HG03442 (cell line): ENCODE data around the gene ZC3HAV1L.
"Not testable (repeated sequence)": the region's sequence is repeated elsewhere in the genome, so short reads cannot be mapped to it uniquely, and the experiment has no call there.

Experiments used
- ATAC-seq: cut with Tn5 transposase; IDR thresholded peaks from one replicate; pipeline ENCODE4 v1.9.1; 2021; ENCODE audit warnings: mild to moderate bottlenecking, moderate library complexity; ENCODE audit not compliant: unreplicated experiment

Gene ZC3HAV1L

GRCh38 chr7:139054656-139055055, 18.8 kb upstream of the ZC3HAV1L start:
- not testable (repeated sequence) for ATAC-seq

- no peak for ATAC-seq
Observed at GRCh38 chr7:139054101-139054500, 18.3 kb upstream of the ZC3HAV1L start.

- ATAC-seq = no peak
Observed at GRCh38 chr7:139051655-139052054, 15.8 kb upstream of the ZC3HAV1L start.

GRCh38 chr7:139049936-139050335, 14.1 kb upstream of the ZC3HAV1L start:
- no peak for ATAC-seq

GRCh38 chr7:139049111-139049510, 13.3 kb upstream of the ZC3HAV1L start:
- no peak for ATAC-seq

- no peak for ATAC-seq
Observed at GRCh38 chr7:139047970-139048369, 12.1 kb upstream of the ZC3HAV1L start.

- no peak for ATAC-seq
Observed at GRCh38 chr7:139046143-139046542, 10.3 kb upstream of the ZC3HAV1L start.

GRCh38 chr7:139044813-139045794, 9.3 kb upstream of the ZC3HAV1L start:
- no peak for ATAC-seq

GRCh38 chr7:139043823-139044812, 8.3 kb upstream of the ZC3HAV1L start:
- no peak for ATAC-seq

GRCh38 chr7:139041378-139042085, 5.7 kb upstream of the ZC3HAV1L start:
- no peak for ATAC-seq

- no peak for ATAC-seq
Observed at GRCh38 chr7:139038691-139039090, 2.8 kb upstream of the ZC3HAV1L start.

GRCh38 chr7:139036901-139037300, 1.1 kb upstream of the ZC3HAV1L start:
- no peak for ATAC-seq

GRCh38 chr7:139034855-139035585, 822 bp downstream of the ZC3HAV1L start:
- peak; percentile 35 for ATAC-seq

- no peak for ATAC-seq
Observed at GRCh38 chr7:139034336-139034735, 1.5 kb downstream of the ZC3HAV1L start.

- no peak for ATAC-seq
Observed at GRCh38 chr7:139033346-139034114, 2.3 kb downstream of the ZC3HAV1L start.

- ATAC-seq = no peak
Observed at GRCh38 chr7:139032473-139032872, 3.4 kb downstream of the ZC3HAV1L start.

GRCh38 chr7:139029353-139029752, 6.5 kb downstream of the ZC3HAV1L start:
- no peak for ATAC-seq

- no peak for ATAC-seq
Observed at GRCh38 chr7:139026551-139026950, 9.3 kb downstream of the ZC3HAV1L start.

- not testable (repeated sequence) for ATAC-seq
Observed at GRCh38 chr7:139025861-139026260, 10.0 kb downstream of the ZC3HAV1L start.
